GM20431 (cell line): ENCODE measurements around the gene DIABLO.
"Not testable (repeated sequence)": the region's sequence is repeated elsewhere in the genome, so short reads cannot be mapped to it uniquely, and the experiment has no call there.

Source experiments
- in situ Hi-C: fragments of 300-500 bp; cut with MseI, MboI; formaldehyde crosslinking; loops from one replicate; pipeline ENCODE4 v1.15.0; 2020; ENCODE audit warnings: low sequenced_read_pairs; ENCODE audit not compliant: unreplicated experiment

DIABLO gene

GRCh38 chr12:122192441-122192840, 33.4 kb downstream of the DIABLO start:
- in situ Hi-C loops, result no loop called here

- in situ Hi-C loops, result no loop called here
Measured at GRCh38 chr12:122190842-122191668, 34.8 kb downstream of the DIABLO start.

- in situ Hi-C loops, result no loop called here
Measured at GRCh38 chr12:122189626-122190475, 36.0 kb downstream of the DIABLO start.

GRCh38 chr12:122187466-122187865, 38.4 kb downstream of the DIABLO start:
- in situ Hi-C loops, result no loop called here

GRCh38 chr12:122185494-122186082, 40.3 kb downstream of the DIABLO start:
- in situ Hi-C loops, result no loop called here

- in situ Hi-C loops, result no loop called here
Measured at GRCh38 chr12:122185079-122185478, 40.8 kb downstream of the DIABLO start.

GRCh38 chr12:122184517-122184916, 41.3 kb downstream of the DIABLO start:
- in situ Hi-C loops, result no loop called here

- in situ Hi-C loops, result no loop called here
Measured at GRCh38 chr12:122183588-122183940, 42.3 kb downstream of the DIABLO start.

GRCh38 chr12:122182887-122183587, 42.8 kb downstream of the DIABLO start, which contains the start of gene LRRC43:
Gene LRRC43 (plus strand): TSS chr12:122183123. CDS start chr12:122183145, 22 bp downstream.
- in situ Hi-C loops, result no loop called here

GRCh38 chr12:122176473-122176872, 49.4 kb downstream of the DIABLO start:
- in situ Hi-C loops, result not testable (repeated sequence)

GRCh38 chr12:122174155-122174845, 51.6 kb downstream of the DIABLO start, which contains the start of gene IL31:
Gene IL31 (minus strand): TSS chr12:122174221. CDS start chr12:122174172, 49 bp downstream.
- in situ Hi-C loops, result no loop called here

- in situ Hi-C loops, result no loop called here
Measured at GRCh38 chr12:122172262-122172939, 53.5 kb downstream of the DIABLO start.

- in situ Hi-C loops, result no loop called here
Measured at GRCh38 chr12:122171399-122171798, 54.5 kb downstream of the DIABLO start.

- in situ Hi-C loops, result no loop called here
Measured at GRCh38 chr12:122168492-122168891, 57.4 kb downstream of the DIABLO start.

GRCh38 chr12:122167356-122167925, 58.4 kb downstream of the DIABLO start:
- in situ Hi-C loops, result no loop called here

- in situ Hi-C loops, result no loop called here
Measured at GRCh38 chr12:122166422-122167349, 59.2 kb downstream of the DIABLO start.

GRCh38 chr12:122162976-122163375, 62.9 kb downstream of the DIABLO start:
- in situ Hi-C loops, result no loop called here

GRCh38 chr12:122161682-122162081, 64.2 kb downstream of the DIABLO start:
- in situ Hi-C loops, result no loop called here
